ENCODE measurements around the gene IRF8. TPM values are rescaled to one million over a fixed set of nuclear protein-coding genes. Genes with fewer than 3 reads are reported as not detected.

IRF8 gene
- total RNA-seq, 1 experiment from 2014 or later: not detected

- DNase-seq (ENCODE audit: low read depth): no peak
These were observed 59.8 kb downstream of the IRF8 start for GRCh38 chr16:85958731-85959130.

- no peak for DNase-seq (ENCODE audit: low read depth)
These were observed 60.7 kb downstream of the IRF8 start for GRCh38 chr16:85959686-85960085.

- DNase-seq (ENCODE audit: low read depth): no peak
These were observed 61.6 kb downstream of the IRF8 start for GRCh38 chr16:85960486-85961046.

DNA sequence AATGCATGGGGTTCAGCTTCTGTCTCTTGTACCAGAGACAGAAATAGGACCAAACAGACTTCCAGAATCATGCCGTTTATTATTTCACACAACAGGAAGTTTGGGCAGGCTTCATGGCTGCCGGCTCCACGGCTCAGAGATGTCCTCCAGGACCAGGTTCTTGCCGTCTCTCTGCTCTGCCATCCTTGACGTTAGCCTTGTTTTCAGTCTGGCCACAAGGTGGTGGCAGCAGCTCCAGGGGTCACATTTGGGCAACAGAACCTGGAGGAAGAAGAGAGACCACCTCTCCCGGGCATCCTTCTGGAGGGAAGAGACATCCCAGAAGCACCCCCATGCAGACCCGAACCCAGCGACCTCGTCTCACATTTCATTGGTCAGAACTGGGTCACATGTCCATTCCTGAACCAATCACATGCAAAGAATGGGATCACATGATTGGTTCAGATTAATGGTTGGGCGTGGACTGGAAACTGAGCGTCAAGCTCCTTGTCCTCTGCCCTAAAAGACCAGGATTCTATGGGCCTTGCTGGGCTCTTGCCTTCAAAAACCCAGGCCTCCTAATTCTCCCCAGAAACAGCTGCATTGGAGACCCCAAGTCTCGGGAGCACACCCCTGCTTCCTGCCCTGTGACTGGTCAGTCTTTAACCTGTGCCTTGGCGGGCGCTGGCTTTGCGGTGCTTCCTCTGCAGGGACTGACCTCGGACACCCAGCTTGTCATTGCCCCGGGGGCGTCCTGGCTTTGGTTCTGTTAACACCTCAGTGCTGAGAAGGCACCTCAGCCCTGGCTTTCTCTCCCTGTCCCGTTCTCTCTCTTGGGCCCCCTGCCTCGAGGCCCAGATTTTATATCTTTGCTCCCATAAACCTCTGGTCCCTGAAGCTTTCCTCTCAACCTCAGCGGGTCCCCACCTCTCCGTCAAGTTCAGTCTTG is 63.3 kb downstream of the IRF8 start:
- no peak for DNase-seq (ENCODE audit: low read depth)

DNA sequence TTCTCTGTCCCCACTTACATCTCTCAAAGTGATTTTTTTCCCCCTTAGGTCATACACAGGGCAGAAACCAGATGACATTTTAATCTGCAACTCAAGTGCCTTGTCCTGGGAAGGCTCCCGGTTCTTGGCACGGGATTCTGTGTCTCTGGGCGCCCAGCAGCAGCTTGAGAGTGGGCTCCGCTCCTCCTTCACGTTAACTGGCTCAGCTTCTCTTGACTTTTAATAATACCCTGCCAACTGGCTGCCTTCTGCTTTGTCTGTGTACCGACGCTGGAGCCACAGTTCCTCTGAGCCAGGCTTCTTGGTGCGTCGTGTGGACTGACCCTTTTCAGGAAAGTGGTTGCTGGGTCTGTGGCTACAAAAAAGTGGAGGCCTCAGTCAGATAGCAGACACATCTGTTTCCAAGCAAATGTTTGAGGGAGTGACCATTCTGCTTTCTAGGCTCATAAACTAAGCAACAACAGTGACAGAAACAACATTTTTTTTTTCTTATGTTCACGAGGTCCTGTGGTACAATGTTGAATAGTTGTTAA is 64.9 kb downstream of the IRF8 start:
- DNase-seq (ENCODE audit: low read depth): peak; percentile 14

- DNase-seq (ENCODE audit: low read depth): no peak
These were observed 66.2 kb downstream of the IRF8 start for GRCh38 chr16:85965125-85965524.

- no peak for DNase-seq (ENCODE audit: low read depth)
These were observed 68.1 kb downstream of the IRF8 start for GRCh38 chr16:85967111-85967510.

DNA sequence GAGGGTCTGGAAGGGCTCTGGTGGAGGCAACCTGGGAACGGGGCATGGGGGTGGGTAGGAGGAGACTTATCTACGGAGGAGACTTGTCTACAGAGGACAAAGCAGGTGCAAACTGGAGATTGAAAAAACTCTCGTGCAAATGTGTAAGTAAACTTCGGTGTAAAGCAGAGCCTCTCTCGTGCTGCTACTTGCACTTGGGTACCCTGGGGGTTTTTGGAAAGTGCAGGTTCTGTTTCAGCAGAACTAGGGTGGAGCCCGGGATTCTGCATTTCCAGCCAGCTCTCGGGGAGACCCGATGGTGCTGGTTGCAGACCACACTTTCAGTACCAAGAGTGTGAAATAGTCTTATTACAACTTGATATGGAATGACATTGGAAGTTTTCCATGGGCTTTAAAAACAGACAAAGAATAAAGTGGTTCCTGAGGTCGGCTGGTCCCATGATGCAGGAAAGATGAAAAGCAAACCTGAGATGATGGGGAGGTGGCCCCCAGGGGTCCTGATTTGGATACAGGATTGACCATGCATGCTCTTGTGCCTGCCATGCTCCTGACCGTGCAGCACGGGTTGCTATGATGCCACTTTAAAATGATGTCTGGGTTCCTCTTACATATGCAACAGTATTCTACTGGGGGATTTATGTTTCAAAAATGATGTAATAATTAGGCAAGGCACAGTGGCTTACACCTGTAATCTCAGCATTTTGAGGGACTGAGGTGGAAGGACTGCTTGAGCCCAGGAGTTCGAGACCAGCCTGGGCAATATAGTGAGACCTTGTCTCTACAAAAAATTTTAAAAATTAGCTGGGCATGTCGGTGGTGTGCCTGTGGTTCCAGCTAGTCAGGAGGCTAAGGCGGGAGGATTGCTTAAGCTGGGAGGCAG is 69.3 kb downstream of the IRF8 start:
- DNase-seq (ENCODE audit: low read depth): no peak

GRCh38 chr16:85969159-85969558 is 70.2 kb downstream of the IRF8 start:
- peak; percentile 32 for DNase-seq (ENCODE audit: low read depth)

GRCh38 chr16:85969591-85969990 is 70.6 kb downstream of the IRF8 start:
- DNase-seq (ENCODE audit: low read depth): peak; percentile 43

- no peak for DNase-seq (ENCODE audit: low read depth)
These were observed 71.2 kb downstream of the IRF8 start for GRCh38 chr16:85970016-85970733.

DNA sequence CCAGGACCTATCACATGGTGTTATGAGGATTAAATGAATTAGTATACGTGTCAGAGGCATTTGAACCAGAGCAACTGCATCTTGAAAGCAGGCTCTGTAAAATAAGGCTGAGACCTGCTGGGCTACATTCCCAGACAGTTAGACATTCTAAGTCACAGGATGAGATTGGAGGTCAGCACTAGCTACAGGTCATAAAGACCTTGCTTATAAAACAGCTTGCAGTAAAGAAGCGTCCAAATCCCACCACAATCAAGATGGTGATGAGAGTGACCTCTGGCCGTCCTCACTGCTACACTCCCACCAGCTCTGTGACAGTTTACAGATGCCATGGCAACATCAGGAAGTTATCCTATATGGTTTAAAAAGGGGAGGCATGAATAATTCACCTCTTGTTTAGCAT is 71.8 kb downstream of the IRF8 start:
- peak; percentile 30 for DNase-seq (ENCODE audit: low read depth)

Other genes with a start within 250 kb of the IRF8 start
- gene GINS2, start 210.2 kb upstream of the IRF8 start, total RNA-seq (2014; rRNA removed; shearing (Covaris generic)): 28.5 and 34.2 TPM in 2 replicates
- 3.9 and 6.2 TPM in 2 replicates for gene C16orf74, start 148.1 kb upstream of the IRF8 start, total RNA-seq (2014; rRNA removed; shearing (Covaris generic))
- gene EMC8, start 99.6 kb upstream of the IRF8 start, total RNA-seq (2014; rRNA removed; shearing (Covaris generic)): 46.9 and 51.4 TPM in 2 replicates
- gene COX4I1, start 99.5 kb upstream of the IRF8 start, total RNA-seq (2014; rRNA removed; shearing (Covaris generic)): 560 and 594 TPM in 2 replicates